ENCODE data around the gene PHACTR1.

DNA sequence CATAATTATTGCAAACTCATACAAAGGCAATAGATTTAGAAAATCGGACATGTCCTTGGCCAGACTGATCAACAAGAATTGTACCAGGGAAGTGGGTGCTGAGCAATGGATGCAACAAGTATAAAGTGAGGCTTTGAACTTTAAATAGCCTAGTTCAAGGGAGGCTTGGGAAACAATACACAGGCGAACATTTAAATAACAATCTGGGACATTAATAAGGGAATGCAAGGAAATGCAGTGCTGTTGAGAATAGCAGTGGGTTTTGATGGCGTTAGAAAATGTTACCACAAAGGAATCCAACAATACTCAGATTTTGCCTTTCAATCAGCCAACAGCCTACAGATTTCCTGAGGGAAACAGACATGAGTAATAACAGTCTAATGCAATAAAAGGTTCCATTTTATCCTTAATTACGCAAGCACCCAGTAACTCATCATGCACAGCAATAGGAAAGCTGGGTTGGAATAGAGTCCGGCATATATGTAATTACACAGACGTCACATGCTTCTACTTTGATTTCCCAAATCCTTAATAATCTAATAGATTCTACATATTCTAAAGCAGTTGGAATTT, 134.6 kb downstream of the PHACTR1 start:
- TF ChIP-seq CTCF (IDR thresholded peaks at IDR 0.05) (no peak), REST (IDR thresholded peaks at IDR 0.05; ENCODE audit: insufficient read depth in 1 of 2, low read depth in 2 of 2, low read length in 1 of 2) (no peak), POLR2AphosphoS5 (IDR thresholded peaks at IDR 0.05; ENCODE audit: low read depth, low read length) (no peak), SIN3A (IDR thresholded peaks at IDR 0.05; ENCODE audit: borderline replicate concordance, insufficient read depth, low read depth, low read length) (no peak), TCF7L2 (IDR thresholded peaks at IDR 0.05; ENCODE audit: low read depth, low read length) (no peak)
